Glomerular visceral epithelial cell (primary cell): ENCODE measurements around the gene RASSF3.

Experiments
- DNase-seq: peaks from one replicate; pipeline ENCODE4 v3.0.0-alpha.2; 2016; ENCODE audit errors: extremely low spot score

RASSF3 gene

GRCh38 chr12:64723630-64724029 is 113.3 kb downstream of the RASSF3 start:
- DNase-seq, result no peak

GRCh38 chr12:64724201-64724745 is 114.0 kb downstream of the RASSF3 start:
- no peak for DNase-seq

GRCh38 chr12:64729909-64730587 is 119.8 kb downstream of the RASSF3 start:
- DNase-seq, result no peak

GRCh38 chr12:64730588-64730969 is 120.3 kb downstream of the RASSF3 start:
- no peak for DNase-seq

GRCh38 chr12:64731683-64732082 is 121.4 kb downstream of the RASSF3 start:
- DNase-seq, result no peak

- peak; percentile 82 for DNase-seq
Measured at GRCh38 chr12:64733857-64734256, 123.6 kb downstream of the RASSF3 start.

- DNase-seq, result no peak
Measured at GRCh38 chr12:64735442-64735841, 125.1 kb downstream of the RASSF3 start.

- DNase-seq, result no peak
Measured at GRCh38 chr12:64736771-64737170, 126.5 kb downstream of the RASSF3 start.

GRCh38 chr12:64737539-64737938 is 127.2 kb downstream of the RASSF3 start:
- no peak for DNase-seq

GRCh38 chr12:64739778-64740177 is 129.5 kb downstream of the RASSF3 start:
- DNase-seq, result no peak

- DNase-seq, result no peak
Measured at GRCh38 chr12:64740646-64741045, 130.4 kb downstream of the RASSF3 start.

GRCh38 chr12:64742416-64742815 is 132.1 kb downstream of the RASSF3 start:
- no peak for DNase-seq

- no peak for DNase-seq
Measured at GRCh38 chr12:64743206-64743605, 132.9 kb downstream of the RASSF3 start.

GRCh38 chr12:64744422-64745258 is 134.3 kb downstream of the RASSF3 start:
- no peak for DNase-seq

- no peak for DNase-seq
Measured at GRCh38 chr12:64745259-64745807, 135.0 kb downstream of the RASSF3 start.

GRCh38 chr12:64745980-64746379 is 135.7 kb downstream of the RASSF3 start:
- DNase-seq, result no peak

- DNase-seq, result no peak
Measured at GRCh38 chr12:64746663-64747062, 136.4 kb downstream of the RASSF3 start.
